Bronchial epithelial cell (primary cell): ENCODE results near the gene RACGAP1. TPM values are rescaled to one million over a fixed set of nuclear protein-coding genes. Genes with fewer than 3 reads are reported as not detected.

Experiments
- DNase-seq: peaks from one replicate; pipeline ENCODE4 v3.0.0-alpha.2; 2010; ENCODE audit warnings: low read depth
- FAIRE-seq: peaks from 2 replicates; lab custom pipeline; 2011; peaks lifted over from hg19 to GRCh38; lab: Jason Lieb, UNC
- H3K27me3 ChIP-seq: 2 replicates; pipeline ENCODE4 v1.5.1; 2011; ENCODE audit warnings: low read length; ENCODE audit not compliant: control insufficient read depth, insufficient read depth
- H3K36me3 ChIP-seq: 2 replicates; pipeline ENCODE4 v1.5.1; 2011; ENCODE audit warnings: low read length; ENCODE audit not compliant: control insufficient read depth, insufficient read depth
- H3K4me3 ChIP-seq: 2 replicates; pipeline ENCODE4 v1.5.1; 2011; ENCODE audit warnings: mild to moderate bottlenecking, low read depth, low read length, control low read depth
- CTCF ChIP-seq: IDR thresholded peaks from 2 replicates; pipeline ENCODE4 v1.5.1; 2011; ENCODE audit warnings: mild to moderate bottlenecking, moderate library complexity, low read length, control low read depth, inconsistent platforms; ENCODE audit not compliant: insufficient read depth, severe bottlenecking
- total RNA-seq: library from RNA; depleted of rRNA; stranded (reverse); fragments of >200 nt; gene quantifications from 2 replicates; pipeline ENCODE4 v1.2.1, GENCODE V29; 2014

RACGAP1 gene
- total RNA-seq, 1 donor from 2014 or later, result 11.3 TPM

- H3K4me3 ChIP-seq, result no peak overlapping the region
- no peak for TF ChIP-seq CTCF
- no peaks in the 10 kb centered on the region for H3K36me3 ChIP-seq
- no peak for FAIRE-seq
- DNase-seq, result no peak
- H3K27me3 ChIP-seq, result peaks cover 2% of the 10 kb centered on the region
These were observed 24.2 kb upstream of the RACGAP1 start for GRCh38 chr12:50049254-50050118.

- Histone ChIP-seq H3K4me3 (no peak overlapping the region), H3K27me3 (peaks cover under 1% of the 10 kb centered on the region), H3K36me3 (no peaks in the 10 kb centered on the region)
- DNase-seq (no peak), FAIRE-seq (no peak)
- no peak for TF ChIP-seq CTCF
These were observed 22.5 kb upstream of the RACGAP1 start for GRCh38 chr12:50047693-50048250.

- FAIRE-seq (no peak), DNase-seq (no peak)
- Histone ChIP-seq H3K4me3 (no peak overlapping the region), H3K36me3 (no peaks in the 10 kb centered on the region), H3K27me3 (no peaks in the 10 kb centered on the region)
- no peak for TF ChIP-seq CTCF
These were observed 18.6 kb upstream of the RACGAP1 start for GRCh38 chr12:50043854-50044253.

GRCh38 chr12:50043308-50043707 lies 18.0 kb upstream of the RACGAP1 start:
- no peak overlapping the region for H3K4me3 ChIP-seq
- no peaks in the 10 kb centered on the region for H3K36me3 ChIP-seq
- no peak for TF ChIP-seq CTCF
- no peak for FAIRE-seq
- no peak for DNase-seq
- no peaks in the 10 kb centered on the region for H3K27me3 ChIP-seq

- Histone ChIP-seq H3K4me3 (no peak overlapping the region), H3K36me3 (no peaks in the 10 kb centered on the region), H3K27me3 (no peaks in the 10 kb centered on the region)
- DNase-seq (no peak), FAIRE-seq (no peak)
- TF ChIP-seq CTCF, result no peak
These were observed 17.4 kb upstream of the RACGAP1 start for GRCh38 chr12:50042693-50043092.

- H3K27me3 ChIP-seq, result no peaks in the 10 kb centered on the region
- no peaks in the 10 kb centered on the region for H3K36me3 ChIP-seq
- DNase-seq (no peak), FAIRE-seq (no peak)
- H3K4me3 ChIP-seq, result no peak overlapping the region
- TF ChIP-seq CTCF, result no peak
These were observed 16.7 kb upstream of the RACGAP1 start for GRCh38 chr12:50041962-50042361.
